HEK293T (cell line): ENCODE measurements around the gene TGFBR2.

Source experiments
- BHLHE40 ChIP-seq: fragments of 450-650 bp; IDR thresholded peaks from 2 replicates; pipeline ENCODE4 v1.6.1; 2016; ENCODE audit warnings: mild to moderate bottlenecking, moderate library complexity, borderline replicate concordance
- ELF4 ChIP-seq: fragments of 450-650 bp; IDR thresholded peaks from 2 replicates; pipeline ENCODE4 v1.6.1; 2017; ENCODE audit warnings: antibody characterized with exemption
- L3MBTL2 ChIP-seq: fragments of 450-650 bp; conservative IDR thresholded peaks from 2 replicates; pipeline ENCODE4 v1.6.1; 2016; ENCODE audit warnings: mild to moderate bottlenecking
- NFRKB ChIP-seq: fragments of 450-650 bp; IDR thresholded peaks from 2 replicates; pipeline ENCODE4 v1.6.1; 2016; ENCODE audit warnings: mild to moderate bottlenecking, moderate library complexity
- SP1 ChIP-seq: fragments of 450-650 bp; IDR thresholded peaks from 2 replicates; pipeline ENCODE4 v1.6.1; 2017
- SUZ12 ChIP-seq: fragments of 450-650 bp; IDR thresholded peaks from 2 replicates; pipeline ENCODE4 v1.6.1; 2016; ENCODE audit warnings: mild to moderate bottlenecking
- TARDBP ChIP-seq: fragments of 450-650 bp; IDR thresholded peaks from 2 replicates; pipeline ENCODE4 v1.6.1; 2016
- ZNF384 ChIP-seq: fragments of 450-650 bp; IDR thresholded peaks from 2 replicates; pipeline ENCODE4 v1.6.1; 2016

- no peak for TF ChIP-seq BHLHE40
- no peak for TF ChIP-seq SUZ12
- no peak for TF ChIP-seq ELF4
- no peak for TF ChIP-seq NFRKB
- TF ChIP-seq TARDBP, result no peak
- TF ChIP-seq L3MBTL2, result no peak
- no peak for TF ChIP-seq ZNF384
- TF ChIP-seq SP1, result no peak
Measured at GRCh38 chr3:30625541-30626438, 19.4 kb downstream of the TGFBR2 start.
